Omental fat pad (tissue), 4 donors: ENCODE measurements around the gene AQP2. TPM values are rescaled to one million over a fixed set of nuclear protein-coding genes. Genes with fewer than 3 reads are reported as not detected.

Source experiments
- ATAC-seq: fragments of 150-250 bp; one replicate; pipeline ENCODE4 v1.9.1; 2016; ENCODE audit warnings: mild to moderate bottlenecking, moderate library complexity; ENCODE audit not compliant: low FRiP score
- DNase-seq: peaks from one replicate; pipeline ENCODE4 v3.0.0-alpha.2; 2019; ENCODE audit warnings: low spot score
- CTCF ChIP-seq, 3 donors: fragments of 450-650 bp; IDR thresholded peaks; one replicate each; pipeline ENCODE4 v1.5.1; 2016 to 2017; ENCODE audit warnings: antibody characterized with exemption in 3 of 3, mild to moderate bottlenecking in 3 of 3, moderate library complexity in 2 of 3
- total RNA-seq, 4 donors: library from RNA; depleted of rRNA; stranded (reverse); fragments of >200 nt; gene quantifications; one replicate each; pipeline ENCODE4 v1.1.0, GENCODE V29; 2016

AQP2 gene
- total RNA-seq, 4 donors from 2014 or later, result not detected

GRCh38 chr12:49990273-49990672 lies 39.7 kb downstream of the AQP2 start:
- no peak for TF ChIP-seq CTCF (IDR thresholded peaks at IDR 0.05)
- ATAC-seq, result no peak
- DNase-seq, result no peak

- DNase-seq (no peak), ATAC-seq (no peak)
These were observed 47.9 kb downstream of the AQP2 start for GRCh38 chr12:49998453-49998852.

GRCh38 chr12:50003595-50003994 lies 53.1 kb downstream of the AQP2 start:
- DNase-seq, result no peak
- no peak for ATAC-seq
- no peak for TF ChIP-seq CTCF (IDR thresholded peaks at IDR 0.05)

More at GRCh38 chr12:49998453-49998852, 47.9 kb downstream of the AQP2 start:
- TF ChIP-seq CTCF (IDR thresholded peaks at IDR 0.05), result no peak

- TF ChIP-seq CTCF (IDR thresholded peaks at IDR 0.05), result no peak
- no peak for ATAC-seq
- DNase-seq, result no peak
These were observed 54.2 kb downstream of the AQP2 start for GRCh38 chr12:50004696-50005095.

- DNase-seq, result no peak
- no peak for ATAC-seq
- no peak for TF ChIP-seq CTCF (IDR thresholded peaks at IDR 0.05)
These were observed 54.6 kb downstream of the AQP2 start for GRCh38 chr12:50005175-50005574.

- TF ChIP-seq CTCF (IDR thresholded peaks at IDR 0.05), result no peak
- ATAC-seq, result no peak
- DNase-seq, result no peak
These were observed 55.7 kb downstream of the AQP2 start for GRCh38 chr12:50006280-50006679.

- DNase-seq (no peak), ATAC-seq (no peak)
- TF ChIP-seq CTCF (IDR thresholded peaks at IDR 0.05), result no peak
These were observed 56.4 kb downstream of the AQP2 start for GRCh38 chr12:50006754-50007442.
